H9 (cell line): ENCODE measurements around the gene GFRA1. TPM values are rescaled to one million over a fixed set of nuclear protein-coding genes. Genes with fewer than 3 reads are reported as not detected.

Experiments used
- DNase-seq: peaks from one replicate; pipeline ENCODE4 v3.0.0-alpha.2; 2017
- H2AFZ ChIP-seq: one replicate; pipeline ENCODE4 v1.6.1; 2013; ENCODE audit warnings: mild to moderate bottlenecking, low read length, control low read depth, moderate library complexity
- H2AK5ac ChIP-seq: 2 replicates; pipeline ENCODE4 v1.6.1; 2013; ENCODE audit warnings: low read length, control low read depth, mixed read lengths; ENCODE audit not compliant: insufficient read length
- H2BK120ac ChIP-seq: one replicate; pipeline ENCODE4 v1.6.1; 2013; ENCODE audit warnings: low read depth, mild to moderate bottlenecking, low read length, control low read depth, inconsistent platforms; ENCODE audit not compliant: poor library complexity, severe bottlenecking
- H2BK12ac ChIP-seq: 2 replicates; pipeline ENCODE4 v1.6.1; 2013; ENCODE audit warnings: low read length, control low read depth, mixed read lengths, low read depth; ENCODE audit not compliant: insufficient read length
- H2BK15ac ChIP-seq: 2 replicates; pipeline ENCODE4 v1.6.1; 2013; ENCODE audit warnings: low read depth, low read length, control low read depth
- H2BK20ac ChIP-seq: one replicate; pipeline ENCODE4 v1.6.1; 2013; ENCODE audit warnings: low read depth, mild to moderate bottlenecking, low read length, control low read depth, inconsistent platforms; ENCODE audit not compliant: poor library complexity, severe bottlenecking
- H2BK5ac ChIP-seq: 2 replicates; pipeline ENCODE4 v1.6.1; 2013; ENCODE audit warnings: low read length, control low read depth, mixed read lengths; ENCODE audit not compliant: insufficient read length
- H3K14ac ChIP-seq: 2 replicates; pipeline ENCODE4 v1.6.1; 2013; ENCODE audit warnings: low read length, control low read depth; ENCODE audit not compliant: insufficient read depth
- H3K18ac ChIP-seq: 2 replicates; pipeline ENCODE4 v1.6.1; 2013; ENCODE audit warnings: low read depth, mild to moderate bottlenecking, mixed read lengths, low read length, control low read depth; ENCODE audit not compliant: insufficient read length
- H3K23ac ChIP-seq: 2 replicates; pipeline ENCODE4 v1.6.1; 2013; ENCODE audit warnings: low read length, control low read depth, mixed read lengths, low read depth; ENCODE audit not compliant: insufficient read length
- H3K23me2 ChIP-seq: 2 replicates; pipeline ENCODE4 v1.6.1; 2013; ENCODE audit warnings: low read depth, mild to moderate bottlenecking, mixed read lengths, low read length, control low read depth; ENCODE audit not compliant: insufficient read length, poor library complexity, severe bottlenecking
- H3K27ac ChIP-seq: 2 replicates; pipeline ENCODE4 v1.5.1; 2013; ENCODE audit warnings: low read length, control low read depth, mixed read lengths, low read depth; ENCODE audit not compliant: insufficient read length
- H3K27me3 ChIP-seq: 2 replicates; pipeline ENCODE4 v1.6.1; 2013; ENCODE audit warnings: low read length, control low read depth, inconsistent platforms; ENCODE audit not compliant: insufficient read depth
- H3K4ac ChIP-seq: 2 replicates; pipeline ENCODE4 v1.6.1; 2013; ENCODE audit warnings: low read depth, mild to moderate bottlenecking, control low read depth, inconsistent platforms, low read length, moderate library complexity
- H3K4me1 ChIP-seq: 2 replicates; pipeline ENCODE4 v1.6.1; 2013; ENCODE audit warnings: low read length, control low read depth, inconsistent platforms; ENCODE audit not compliant: insufficient read depth
- H3K4me2 ChIP-seq: 2 replicates; pipeline ENCODE4 v1.6.1; 2013; ENCODE audit warnings: low read length, control low read depth, mixed read lengths; ENCODE audit not compliant: insufficient read length, insufficient read depth
- H3K56ac ChIP-seq: 2 replicates; pipeline ENCODE4 v1.6.1; 2013; ENCODE audit warnings: low read depth, mild to moderate bottlenecking, mixed read lengths, low read length, control low read depth; ENCODE audit not compliant: insufficient read length
- H3K79me1 ChIP-seq: 2 replicates; pipeline ENCODE4 v1.6.1; 2013; ENCODE audit warnings: low read depth, mild to moderate bottlenecking, moderate library complexity, low read length, control low read depth, inconsistent platforms; ENCODE audit not compliant: insufficient read depth, poor library complexity, severe bottlenecking
- H3K79me2 ChIP-seq: 2 replicates; pipeline ENCODE4 v1.6.1; 2013; ENCODE audit warnings: low read length, control low read depth, inconsistent platforms; ENCODE audit not compliant: insufficient read depth
- H3K9ac ChIP-seq: 2 replicates; pipeline ENCODE4 v1.6.1; 2013; ENCODE audit warnings: low read length, control low read depth, mixed read lengths; ENCODE audit not compliant: insufficient read length; ENCODE audit errors: extremely low read depth
- H3K9me3 ChIP-seq: one replicate; pipeline ENCODE4 v1.6.1; 2013; ENCODE audit warnings: low read depth, low read length, inconsistent platforms; ENCODE audit not compliant: control insufficient read depth
- H3T11ph ChIP-seq: one replicate; pipeline ENCODE4 v1.6.1; 2013; ENCODE audit warnings: mild to moderate bottlenecking, low read length, control low read depth, inconsistent platforms
- H4K20me1 ChIP-seq: one replicate; pipeline ENCODE4 v1.6.1; 2013; ENCODE audit not compliant: control insufficient read depth, insufficient read length, insufficient read depth
- H4K5ac ChIP-seq: 2 replicates; pipeline ENCODE4 v1.6.1; 2013; ENCODE audit warnings: low read depth, mild to moderate bottlenecking, mixed read lengths, low read length, control low read depth; ENCODE audit not compliant: insufficient read length
- H4K8ac ChIP-seq: replicated peaks from 2 replicates; pipeline ENCODE4 v1.6.1; 2013; ENCODE audit warnings: low read length, control low read depth, mixed read lengths, low read depth; ENCODE audit not compliant: insufficient read length
- H4K91ac ChIP-seq: 2 replicates; pipeline ENCODE4 v1.6.1; 2013; ENCODE audit warnings: low read depth, mild to moderate bottlenecking, moderate library complexity, mixed read lengths, low read length, control low read depth; ENCODE audit not compliant: insufficient read length
- H3K27ac Mint-ChIP-seq, 3 experiments: 2 replicates in 2 of 3; 3 replicates in 1 of 3; pipeline ENCODE4 v1.8.0; 2020 to 2021; ENCODE audit warnings: mixed read lengths in 3 of 3, mild to moderate bottlenecking in 1 of 3, moderate library complexity in 1 of 3
- H3K27me3 Mint-ChIP-seq: 2 replicates; pipeline ENCODE4 v1.8.0; 2021; ENCODE audit warnings: low read depth, mild to moderate bottlenecking, moderate library complexity, mixed read lengths
- H3K36me3 Mint-ChIP-seq, 3 experiments: 2 replicates in 2 of 3; 3 replicates in 1 of 3; pipeline ENCODE4 v1.8.0; 2020 to 2021; ENCODE audit warnings: low read depth in 3 of 3, mixed read lengths in 3 of 3; ENCODE audit not compliant: insufficient read depth in 1 of 3
- H3K4me1 Mint-ChIP-seq, 2 experiments: 2 replicates each; pipeline ENCODE4 v1.8.0; 2020; ENCODE audit warnings: mixed read lengths in 2 of 2
- H3K4me3 Mint-ChIP-seq, 2 experiments: 2 replicates in 1 of 2; 3 replicates in 1 of 2; pipeline ENCODE4 v1.8.0; 2020 to 2021; ENCODE audit warnings: mild to moderate bottlenecking in 2 of 2, mixed read lengths in 2 of 2, moderate library complexity in 1 of 2
- H3K9me3 Mint-ChIP-seq, 2 experiments: 2 replicates in 1 of 2; 3 replicates in 1 of 2; pipeline ENCODE4 v1.8.0; 2020; ENCODE audit warnings: mild to moderate bottlenecking in 2 of 2, mixed read lengths in 2 of 2, moderate library complexity in 1 of 2
- WGBS: extraction: QIAGEN DNeasy Blood & Tissue Kit; methylation state at CpG from one replicate; pipeline ENCODE4 v1.1.7; 2013; ENCODE audit warnings: missing lambda C conversion rate, low lambda C conversion rate, mixed read lengths; ENCODE audit not compliant: insufficient read length; ENCODE audit errors: extremely low coverage; 5-methylcytosine and 5-hydroxymethylcytosine counted together
- total RNA-seq: library from RNA; stranded (reverse); gene quantifications from 2 replicates; pipeline ENCODE4 v1.2.1, GENCODE V29; 2021
- TF ChIP-seq, protein P1 (sequence below): fragments of 200-600 bp; sonication (generic); conservative IDR thresholded peaks from 3 replicates; pipeline ENCODE4 v1.8.0; 2021; ENCODE audit warnings: antibody characterized with exemption, mild to moderate bottlenecking

Gene GFRA1
- total RNA-seq, 1 experiment from 2014 or later, result 0.24 TPM

DNA sequence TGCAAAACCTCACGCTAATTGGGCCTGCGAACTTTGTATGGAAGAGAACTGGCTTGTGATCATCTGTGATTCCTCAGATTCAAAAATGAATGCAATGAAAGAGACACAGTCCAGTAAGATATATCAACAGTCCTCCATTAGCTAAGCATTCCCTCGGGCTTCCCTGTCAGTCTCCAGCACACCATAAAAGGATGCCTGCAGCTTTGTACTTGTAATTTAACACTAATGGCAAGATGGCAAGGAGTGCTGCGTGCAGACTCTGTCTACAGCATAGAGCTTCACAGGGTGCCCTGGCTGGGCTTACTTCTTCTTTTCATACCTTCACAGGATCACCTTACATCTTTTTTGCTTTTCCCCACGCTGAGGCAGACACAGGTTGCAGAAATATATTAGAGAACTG lies 200.0 kb downstream of the GFRA1 start:
- no peak overlapping the region for H3K27ac ChIP-seq
- H3K4me1 Mint-ChIP-seq, result peaks cover 18 to 19% of the 10 kb centered on the region in 2 experiments
- H2BK120ac ChIP-seq, result no peak overlapping the region

More for the DNA sequence above, 200.0 kb downstream of the GFRA1 start:
- Histone ChIP-seq H2AK5ac (no peak overlapping the region), H3K56ac (no peak overlapping the region), H2BK5ac (no peak overlapping the region), H3K23me2 (no peaks in the 10 kb centered on the region), H4K8ac (no peak overlapping the region), H3K4me2 (no peak overlapping the region), H4K5ac (no peak overlapping the region), H3K9me3 (no peaks in the 10 kb centered on the region), H3T11ph (no peak overlapping the region), H2BK15ac (no peak overlapping the region), H2AFZ (no peak overlapping the region), H3K9ac (no peak overlapping the region), H3K14ac (no peak overlapping the region; the same call in 1 of the 2 replicates), H4K91ac (no peak overlapping the region), H3K79me1 (no peaks in the 10 kb centered on the region), H3K23ac (no peak overlapping the region), H2BK20ac (no peak overlapping the region), H3K4ac (no peak overlapping the region), H2BK12ac (no peak overlapping the region), H3K27me3 (no peaks in the 10 kb centered on the region), H3K79me2 (no peaks in the 10 kb centered on the region), H3K4me1 (0 out of 2 replicates have a peak, but pooled peaks cover 2% of the 10 kb centered on the region), H4K20me1 (no peaks in the 10 kb centered on the region), H3K18ac (no peak overlapping the region)
- WGBS, result no CpG with 5 or more reads among the region's 5 CpGs
- no peak for DNase-seq
- Mint-ChIP-seq H3K27me3 (no peaks in the 10 kb centered on the region), H3K9me3 (no peaks in the 10 kb centered on the region), H3K36me3 (no peaks in the 10 kb centered on the region), H3K27ac (no peak overlapping the region), H3K4me3 (no peak overlapping the region)
- TF ChIP-seq, protein P1, sequence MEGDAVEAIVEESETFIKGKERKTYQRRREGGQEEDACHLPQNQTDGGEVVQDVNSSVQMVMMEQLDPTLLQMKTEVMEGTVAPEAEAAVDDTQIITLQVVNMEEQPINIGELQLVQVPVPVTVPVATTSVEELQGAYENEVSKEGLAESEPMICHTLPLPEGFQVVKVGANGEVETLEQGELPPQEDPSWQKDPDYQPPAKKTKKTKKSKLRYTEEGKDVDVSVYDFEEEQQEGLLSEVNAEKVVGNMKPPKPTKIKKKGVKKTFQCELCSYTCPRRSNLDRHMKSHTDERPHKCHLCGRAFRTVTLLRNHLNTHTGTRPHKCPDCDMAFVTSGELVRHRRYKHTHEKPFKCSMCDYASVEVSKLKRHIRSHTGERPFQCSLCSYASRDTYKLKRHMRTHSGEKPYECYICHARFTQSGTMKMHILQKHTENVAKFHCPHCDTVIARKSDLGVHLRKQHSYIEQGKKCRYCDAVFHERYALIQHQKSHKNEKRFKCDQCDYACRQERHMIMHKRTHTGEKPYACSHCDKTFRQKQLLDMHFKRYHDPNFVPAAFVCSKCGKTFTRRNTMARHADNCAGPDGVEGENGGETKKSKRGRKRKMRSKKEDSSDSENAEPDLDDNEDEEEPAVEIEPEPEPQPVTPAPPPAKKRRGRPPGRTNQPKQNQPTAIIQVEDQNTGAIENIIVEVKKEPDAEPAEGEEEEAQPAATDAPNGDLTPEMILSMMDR, result no peak
